HUES64 (cell line): ENCODE results near the gene KIF15.

Experiments used
- H3K27ac ChIP-seq: 2 replicates; pipeline ENCODE4 v1.7.0; 2013; ENCODE audit warnings: low read depth, low read length, inconsistent platforms
- H3K27me3 ChIP-seq: 2 replicates; pipeline ENCODE4 v1.6.1; 2013; ENCODE audit warnings: mild to moderate bottlenecking, low read length; ENCODE audit not compliant: insufficient read depth
- H3K36me3 ChIP-seq: 2 replicates; pipeline ENCODE4 v1.6.1; 2013; ENCODE audit warnings: mild to moderate bottlenecking, low read length; ENCODE audit not compliant: insufficient read depth
- H3K4me1 ChIP-seq: 2 replicates; pipeline ENCODE4 v1.6.1; 2013; ENCODE audit warnings: mild to moderate bottlenecking, low read length, moderate library complexity; ENCODE audit not compliant: insufficient read depth
- H3K4me3 ChIP-seq: 2 replicates; pipeline ENCODE4 v1.5.1; 2013; ENCODE audit warnings: mild to moderate bottlenecking, low read length, moderate library complexity
- H3K9ac ChIP-seq: 2 replicates; pipeline ENCODE4 v1.6.1; 2013; ENCODE audit warnings: mild to moderate bottlenecking, low read depth, low read length
- H3K9me3 ChIP-seq: 2 replicates; pipeline ENCODE4 v1.6.1; 2013; ENCODE audit warnings: low read depth, low read length; ENCODE audit not compliant: insufficient read depth
- WGBS: fragments of 150-250, 120-280 bp; methylation state at CpG from one replicate; pipeline ENCODE4 v1.1.7; 2013; ENCODE audit warnings: missing lambda C conversion rate; 5-methylcytosine and 5-hydroxymethylcytosine counted together

KIF15 gene

GRCh38 chr3:44861412-44862225 is 100.0 kb downstream of the KIF15 start, which contains the start of gene TMEM42:
Gene TMEM42, plus strand, starts transcription at chr3:44861912. Its CDS starts 13 bp downstream, at chr3:44861925.
- H3K36me3 ChIP-seq = no peaks in the 10 kb centered on the region
- 6% methylated on average over 81 of the region's 91 CpGs for WGBS
- no peaks in the 10 kb centered on the region for H3K27me3 ChIP-seq
- H3K27ac ChIP-seq = peak within 1 kb of the TSS; percentile 82; the same call in 1 of the 2 replicates
- peak within 1 kb of the TSS; percentile 58 for H3K4me3 ChIP-seq
- H3K9me3 ChIP-seq = no peaks in the 10 kb centered on the region
- H3K4me1 ChIP-seq = peaks cover 7% of the 10 kb centered on the region
- peak within 1 kb of the TSS; percentile 86 for H3K9ac ChIP-seq

GRCh38 chr3:44862226-44862637 is 100.6 kb downstream of the KIF15 start:
- peak overlapping the region; percentile 58 for H3K4me3 ChIP-seq
- H3K27ac ChIP-seq = no peak overlapping the region
- WGBS = 7% methylated on average over 25 of the region's 25 CpGs
- H3K9me3 ChIP-seq = no peaks in the 10 kb centered on the region
- H3K36me3 ChIP-seq = no peaks in the 10 kb centered on the region
- no peaks in the 10 kb centered on the region for H3K27me3 ChIP-seq
- peak overlapping the region; percentile 56 for H3K9ac ChIP-seq
- H3K4me1 ChIP-seq = peaks cover 7% of the 10 kb centered on the region

- no peaks in the 10 kb centered on the region for H3K9me3 ChIP-seq
- no peak overlapping the region for H3K9ac ChIP-seq
- WGBS = 94% methylated on average over 7 of the region's 7 CpGs
- H3K36me3 ChIP-seq = no peaks in the 10 kb centered on the region; the same call in 1 of the 2 replicates
- H3K4me1 ChIP-seq = peaks cover 7% of the 10 kb centered on the region
- no peak overlapping the region for H3K27ac ChIP-seq
- H3K4me3 ChIP-seq = no peak overlapping the region
- no peaks in the 10 kb centered on the region for H3K27me3 ChIP-seq
These were observed 103.9 kb downstream of the KIF15 start for GRCh38 chr3:44865272-44866035.

GRCh38 chr3:44867421-44868111 is 106.0 kb downstream of the KIF15 start:
- H3K27me3 ChIP-seq = no peaks in the 10 kb centered on the region
- H3K36me3 ChIP-seq = no peaks in the 10 kb centered on the region; the same call in 1 of the 2 replicates
- H3K9ac ChIP-seq = no peak overlapping the region
- H3K4me3 ChIP-seq = no peak overlapping the region
- H3K4me1 ChIP-seq = peaks cover 4% of the 10 kb centered on the region
- no peak overlapping the region for H3K27ac ChIP-seq
- 94% methylated on average over 4 of the region's 7 CpGs for WGBS
- H3K9me3 ChIP-seq = no peaks in the 10 kb centered on the region

GRCh38 chr3:44870375-44871061 is 108.9 kb downstream of the KIF15 start:
- H3K9me3 ChIP-seq = no peaks in the 10 kb centered on the region

GRCh38 chr3:44874308-44874707 is 112.7 kb downstream of the KIF15 start, which contains the start of gene TGM4:
Gene TGM4, plus strand, starts transcription at chr3:44874608. Its CDS starts 71 bp downstream, at chr3:44874679.
- WGBS = 94% methylated on average over 5 of the region's 5 CpGs

More at GRCh38 chr3:44870375-44871061, 108.9 kb downstream of the KIF15 start:
- Histone ChIP-seq H3K27me3 (no peaks in the 10 kb centered on the region), H3K4me1 (no peaks in the 10 kb centered on the region), H3K36me3 (no peaks in the 10 kb centered on the region; the same call in 1 of the 2 replicates), H3K27ac (no peak overlapping the region), H3K4me3 (no peak overlapping the region), H3K9ac (no peak overlapping the region)
- WGBS = 92% methylated on average over 7 of the region's 8 CpGs

GRCh38 chr3:44875596-44875995 is 114.0 kb downstream of the KIF15 start:
- H3K9me3 ChIP-seq = no peaks in the 10 kb centered on the region
- H3K4me3 ChIP-seq = no peak overlapping the region
- H3K27me3 ChIP-seq = no peaks in the 10 kb centered on the region
- H3K27ac ChIP-seq = no peak overlapping the region
- no peaks in the 10 kb centered on the region for H3K36me3 ChIP-seq
- no peak overlapping the region for H3K9ac ChIP-seq
- H3K4me1 ChIP-seq = no peaks in the 10 kb centered on the region
- 92% methylated on average over 3 of the region's 3 CpGs for WGBS

More at GRCh38 chr3:44874308-44874707, 112.7 kb downstream of the KIF15 start, which contains the start of gene TGM4:
- H3K36me3 ChIP-seq = no peaks in the 10 kb centered on the region
- no peak within 1 kb of the TSS for H3K4me3 ChIP-seq
- H3K27me3 ChIP-seq = no peaks in the 10 kb centered on the region
- no peaks in the 10 kb centered on the region for H3K9me3 ChIP-seq
- no peak within 1 kb of the TSS for H3K9ac ChIP-seq
- H3K4me1 ChIP-seq = no peaks in the 10 kb centered on the region
- no peak within 1 kb of the TSS for H3K27ac ChIP-seq

GRCh38 chr3:44877333-44877732 is 115.7 kb downstream of the KIF15 start:
- 94% methylated on average over 2 of the region's 3 CpGs for WGBS
- Histone ChIP-seq H3K4me3 (no peak overlapping the region), H3K36me3 (no peaks in the 10 kb centered on the region)

GRCh38 chr3:44880284-44880683 is 118.7 kb downstream of the KIF15 start:
- Histone ChIP-seq H3K9me3 (0 out of 2 replicates have a peak, but pooled peaks cover 2% of the 10 kb centered on the region), H3K27me3 (no peaks in the 10 kb centered on the region), H3K36me3 (no peaks in the 10 kb centered on the region), H3K27ac (no peak overlapping the region), H3K4me3 (no peak overlapping the region), H3K9ac (no peak overlapping the region), H3K4me1 (peaks cover 9% of the 10 kb centered on the region)
- 82% methylated on average over 2 of the region's 2 CpGs for WGBS

More at GRCh38 chr3:44877333-44877732, 115.7 kb downstream of the KIF15 start:
- Histone ChIP-seq H3K4me1 (no peaks in the 10 kb centered on the region), H3K9me3 (no peaks in the 10 kb centered on the region), H3K27me3 (no peaks in the 10 kb centered on the region), H3K9ac (no peak overlapping the region), H3K27ac (no peak overlapping the region)

- Histone ChIP-seq H3K27me3 (no peaks in the 10 kb centered on the region), H3K9ac (no peak overlapping the region), H3K9me3 (0 out of 2 replicates have a peak, but pooled peaks cover 2% of the 10 kb centered on the region), H3K4me1 (peaks cover 11% of the 10 kb centered on the region), H3K4me3 (no peak overlapping the region), H3K36me3 (no peaks in the 10 kb centered on the region), H3K27ac (peak overlapping the region; percentile 32; the same call in 1 of the 2 replicates)
- WGBS = 86% methylated on average over 5 of the region's 5 CpGs
These were observed 121.8 kb downstream of the KIF15 start for GRCh38 chr3:44883213-44883955.
